Endothelial cell of umbilical vein (primary cell): Measurements from ENCODE around the gene NIPSNAP2. TPM values are rescaled to one million over a fixed set of nuclear protein-coding genes. Genes with fewer than 3 reads are reported as not detected.

ENCODE experiments used
- BruUV-seq: library from RNA; stranded (reverse); fragments of 400-500 nt; replicated peaks from 2 replicates; lab custom pipeline; 2021; lab: Mats Ljungman, UMichigan
- CTCF ChIA-PET: fragments of 300-600, 350-600 bp; sonication (Branson Sonifier 250); formaldehyde crosslinking; loops from one replicate; lab custom pipeline; 2021; ENCODE audit warnings: antibody characterized with exemption, inconsistent platforms; lab: Charles Lee
- POLR2A ChIA-PET: fragments of 300-600, 350-600 bp; sonication (Branson Sonifier 250); formaldehyde crosslinking; loops from one replicate; lab custom pipeline; 2021; ENCODE audit warnings: antibody characterized with exemption, inconsistent platforms; lab: Charles Lee
- DNase-seq: peaks from one replicate; pipeline ENCODE4 v3.0.0-alpha.2; 2011; ENCODE audit warnings: low read depth, low spot score
- FAIRE-seq: peaks from 2 replicates; lab custom pipeline; 2011; peaks lifted over from hg19 to GRCh38; lab: Jason Lieb, UNC
- H2AFZ ChIP-seq: 2 replicates; pipeline ENCODE4 v1.6.0; 2012; ENCODE audit warnings: low read depth, low read length, control low read depth, inconsistent platforms
- H3K27ac ChIP-seq: 2 replicates; pipeline ENCODE4 v1.5.1; 2011; ENCODE audit warnings: low read depth, mild to moderate bottlenecking, control low read depth, low read length, moderate library complexity; ENCODE audit not compliant: insufficient read depth
- H3K27me3 ChIP-seq, 2 experiments: 2 replicates each; pipeline versions ENCODE4 v1.6.0 to v1.6.1; 2011; ENCODE audit warnings: low read length in 2 of 2, mixed read lengths in 1 of 2; ENCODE audit not compliant: control insufficient read depth in 2 of 2, insufficient read depth in 2 of 2
- H3K36me3 ChIP-seq, 2 experiments: 2 replicates in 1 of 2; 3 replicates in 1 of 2; pipeline ENCODE4 v1.5.1; 2011; ENCODE audit warnings: low read length in 2 of 2, mild to moderate bottlenecking in 1 of 2, moderate library complexity in 1 of 2; ENCODE audit not compliant: control insufficient read depth in 2 of 2, insufficient read depth in 2 of 2; ENCODE audit errors: extremely low read depth in 1 of 2
- H3K4me1 ChIP-seq: 3 replicates; pipeline ENCODE4 v1.5.1; 2011; ENCODE audit warnings: mild to moderate bottlenecking, low read length; ENCODE audit not compliant: control insufficient read depth, insufficient read depth; ENCODE audit errors: extremely low read depth
- H3K4me2 ChIP-seq: 2 replicates; pipeline ENCODE4 v1.6.1; 2011; ENCODE audit warnings: low read length, control low read depth, mixed read lengths; ENCODE audit not compliant: insufficient read depth
- H3K4me3 ChIP-seq, 3 experiments: fragments of 200-600 bp in 1 of 3; sonication (generic), shearing (Covaris generic) in 1 of 3; replicated peaks in 1 of 3; 2 replicates each; pipeline ENCODE4 v1.5.1; 2011 to 2016; ENCODE audit warnings: control low read depth in 3 of 3, low read length in 3 of 3, mild to moderate bottlenecking in 2 of 3, inconsistent platforms in 1 of 3, low read depth in 1 of 3, moderate library complexity in 1 of 3; ENCODE audit not compliant: insufficient read depth in 1 of 3
- H3K79me2 ChIP-seq: 2 replicates; pipeline ENCODE4 v1.6.0; 2012; ENCODE audit warnings: low read length, inconsistent platforms; ENCODE audit not compliant: control insufficient read depth, insufficient read depth
- H3K9ac ChIP-seq: replicated peaks from 2 replicates; pipeline ENCODE3; 2011; ENCODE audit warnings: low read length, control low read depth; ENCODE audit not compliant: insufficient read depth; ENCODE audit errors: extremely low read depth
- H3K9me1 ChIP-seq: replicated peaks from 3 replicates; pipeline ENCODE4 v1.6.0; 2011; ENCODE audit warnings: mild to moderate bottlenecking, low read length; ENCODE audit not compliant: control insufficient read depth, insufficient read depth; ENCODE audit errors: extremely low read depth
- H3K9me3 ChIP-seq: replicated peaks from 2 replicates; pipeline ENCODE4 v1.5.1; 2012; ENCODE audit warnings: low read length, inconsistent platforms; ENCODE audit not compliant: control insufficient read depth, insufficient read depth
- H4K20me1 ChIP-seq: replicated peaks from 2 replicates; pipeline ENCODE3; 2011; ENCODE audit warnings: mild to moderate bottlenecking, low read length; ENCODE audit not compliant: control insufficient read depth, insufficient read depth; ENCODE audit errors: extremely low read depth
- CTCF ChIP-seq, 2 donors: IDR thresholded peaks; 1 replicate in 1 of 2; 2 replicates in 1 of 2; pipeline ENCODE4 v1.5.1; 2011; ENCODE audit warnings: low read length in 2 of 2, mild to moderate bottlenecking in 2 of 2, moderate library complexity in 2 of 2, control low read depth in 1 of 2, inconsistent platforms in 1 of 2, low read depth in 1 of 2; ENCODE audit not compliant: insufficient read depth in 1 of 2; ENCODE audit errors: extremely low read depth in 1 of 2
- EZH2 ChIP-seq: IDR thresholded peaks from 2 replicates; pipeline ENCODE4 v1.6.1; 2012; ENCODE audit warnings: borderline replicate concordance, low read depth, mild to moderate bottlenecking, moderate library complexity, low read length, inconsistent platforms; ENCODE audit not compliant: severe bottlenecking
- FOS ChIP-seq: IDR thresholded peaks from 2 replicates; pipeline ENCODE4 v1.6.1; 2011; ENCODE audit warnings: mild to moderate bottlenecking, low read length, moderate library complexity, borderline replicate concordance; ENCODE audit not compliant: insufficient read depth
- GATA2 ChIP-seq: IDR thresholded peaks from 2 replicates; pipeline ENCODE4 v1.7.0; 2011; ENCODE audit warnings: low read depth, mild to moderate bottlenecking, moderate library complexity, mixed read lengths, low read length; ENCODE audit not compliant: insufficient read length, insufficient read depth
- JUN ChIP-seq: IDR thresholded peaks from 2 replicates; pipeline ENCODE4 v1.6.1; 2011; ENCODE audit warnings: borderline replicate concordance, low read depth; ENCODE audit not compliant: insufficient read length, insufficient read depth
- MAX ChIP-seq: IDR thresholded peaks from 2 replicates; pipeline ENCODE4 v1.6.1; 2011; ENCODE audit not compliant: insufficient read depth, insufficient read length
- MYC ChIP-seq: IDR thresholded peaks from one replicate; pipeline ENCODE4 v1.6.1; 2011; ENCODE audit warnings: mild to moderate bottlenecking, low read depth, low read length
- POLR2A ChIP-seq: IDR thresholded peaks from 2 replicates; pipeline ENCODE4 v1.6.1; 2012; ENCODE audit warnings: low read depth, mild to moderate bottlenecking, control low read depth, low read length
- POLR2AphosphoS5 ChIP-seq: IDR thresholded peaks from 2 replicates; pipeline ENCODE4 v1.6.1; 2012; ENCODE audit warnings: low read depth, mild to moderate bottlenecking, control low read depth, low read length, moderate library complexity; ENCODE audit not compliant: insufficient read depth
- dilution Hi-C: fragments of 300-500 bp; cut with MboI; formaldehyde crosslinking; loops from one replicate; pipeline ENCODE4 v1.15.0; 2019; ENCODE audit warnings: low sequenced_read_pairs; ENCODE audit not compliant: extremely low pct_ligation_motif_present
- intact Hi-C: fragments of 100-400 bp; cut with micrococcal nuclease; formaldehyde crosslinking; loops from one replicate; pipeline ENCODE4 v1.10.0; 2022
- polyA plus RNA-seq, 4 experiments: library from polyadenylated mRNA; depleted of rRNA in 3 of 4; stranded (reverse) in 3 of 4; unstranded in 1 of 4; fragments of >200 nt; gene quantifications; 2 replicates each; pipeline versions ENCODE4 v1.2.1 to v1.2.3, GENCODE V29; 2011 to 2012; ENCODE audit warnings: missing spikeins in 1 of 4
- total RNA-seq: library from RNA; stranded (reverse); gene quantifications from 2 replicates; pipeline ENCODE4 v1.2.3, GENCODE V29; 2021

NIPSNAP2 gene
- total and polyA plus RNA-seq, 2 donors (not counting 3 experiments of a cell fraction or from before 2014, with no cell fraction given): 29.7 to 50.5 TPM

DNA sequence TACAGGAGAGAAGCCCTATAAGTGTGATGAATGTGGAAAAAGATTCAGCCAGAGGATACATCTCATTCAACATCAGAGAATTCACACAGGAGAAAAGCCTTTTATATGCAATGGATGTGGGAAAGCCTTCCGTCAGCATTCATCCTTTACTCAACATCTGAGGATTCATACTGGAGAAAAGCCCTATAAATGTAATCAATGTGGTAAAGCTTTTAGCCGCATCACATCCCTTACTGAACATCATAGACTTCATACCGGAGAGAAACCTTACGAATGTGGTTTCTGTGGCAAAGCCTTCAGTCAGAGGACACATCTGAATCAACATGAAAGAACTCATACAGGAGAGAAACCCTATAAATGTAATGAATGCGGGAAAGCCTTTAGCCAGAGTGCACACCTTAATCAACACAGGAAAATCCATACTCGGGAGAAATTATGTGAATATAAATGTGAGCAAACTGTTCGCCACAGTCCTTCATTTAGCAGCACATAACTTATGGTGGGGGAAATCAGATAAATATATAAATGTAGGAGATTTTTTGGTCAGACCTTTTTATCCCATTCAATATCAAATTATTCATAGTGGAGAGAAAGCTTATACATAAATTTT lies 24.8 kb upstream of the NIPSNAP2 start:
- no TSS peak for BruUV-seq
- no peak overlapping the region for H2AFZ ChIP-seq
- POLR2A ChIA-PET: no interaction called here
- no peak overlapping the region for H3K27ac ChIP-seq
- H3K4me3 ChIP-seq: no peak overlapping the region
- H3K4me2 ChIP-seq: no peak overlapping the region
- H3K27me3 ChIP-seq: no peaks in the 10 kb centered on the region
- peaks cover 3% of the 10 kb centered on the region for H3K9me3 ChIP-seq
- DNase-seq: no peak
- no peak overlapping the region for H3K9ac ChIP-seq
- dilution Hi-C loops: no loop called here
- no peaks in the 10 kb centered on the region for H3K79me2 ChIP-seq
- no peak for FAIRE-seq
- TF ChIP-seq POLR2A: no peak
- TF ChIP-seq JUN: no peak
- no peak for TF ChIP-seq EZH2
- TF ChIP-seq CTCF (IDR thresholded peaks at IDR 0.05; ENCODE audit: extremely low read depth in 1 of 2, insufficient read depth in 1 of 2, low read depth in 1 of 2, low read length in 2 of 2): no peak
- TF ChIP-seq MYC: no peak
- H3K36me3 ChIP-seq: no peaks in the 10 kb centered on the region
- CTCF ChIA-PET: no interaction called here
- H3K4me1 ChIP-seq: no peaks in the 10 kb centered on the region
- intact Hi-C loops: no loop called here
- H3K9me1 ChIP-seq: no peaks in the 10 kb centered on the region
- H4K20me1 ChIP-seq: no peaks in the 10 kb centered on the region

GRCh38 chr7:55946545-55946944 lies 17.8 kb upstream of the NIPSNAP2 start:
- CTCF ChIA-PET: no interaction called here
- Histone ChIP-seq H3K9ac (no peak overlapping the region), H3K27me3 (no peaks in the 10 kb centered on the region), H3K9me1 (no peaks in the 10 kb centered on the region), H3K4me2 (no peak overlapping the region), H3K9me3 (no peaks in the 10 kb centered on the region), H2AFZ (no peak overlapping the region), H3K4me1 (no peaks in the 10 kb centered on the region), H3K36me3 (no peaks in the 10 kb centered on the region), H4K20me1 (no peaks in the 10 kb centered on the region), H3K79me2 (no peaks in the 10 kb centered on the region), H3K27ac (no peak overlapping the region), H3K4me3 (no peak overlapping the region)
- dilution Hi-C loops: no loop called here
- no peak for DNase-seq
- no peak for TF ChIP-seq EZH2
- TF ChIP-seq FOS: no peak
- no peak for TF ChIP-seq MAX
- no peak for TF ChIP-seq GATA2
- TF ChIP-seq CTCF (IDR thresholded peaks at IDR 0.05; ENCODE audit: extremely low read depth in 1 of 2, insufficient read depth in 1 of 2, low read depth in 1 of 2, low read length in 2 of 2): no peak
- no peak for TF ChIP-seq POLR2AphosphoS5
- TF ChIP-seq POLR2A: no peak
- no peak for TF ChIP-seq JUN
- TF ChIP-seq MYC: no peak
- intact Hi-C loops: no loop called here
- POLR2A ChIA-PET: no interaction called here
- no TSS peak for BruUV-seq
- FAIRE-seq: no peak
